PC-3 (cell line): ENCODE results near the gene MORN1. TPM values are rescaled to one million over a fixed set of nuclear protein-coding genes. Genes with fewer than 3 reads are reported as not detected.

Source experiments
- ATAC-seq: fragments of 200-7000 bp; cut with Tn5 transposase; 2 replicates; pipeline ENCODE4 v1.9.1; 2020; ENCODE audit warnings: mild to moderate bottlenecking, moderate library complexity
- BruUV-seq: library from RNA; stranded (reverse); fragments of 400-500 nt; replicated peaks from 2 replicates; lab custom pipeline; 2021; lab: Mats Ljungman, UMichigan
- CTCF ChIA-PET: fragments of 300-600 bp; sonication (Branson Sonifier 250); formaldehyde crosslinking; loops from one replicate; lab custom pipeline; 2022; ENCODE audit warnings: antibody characterized with exemption; lab: Charles Lee
- POLR2A ChIA-PET: fragments of 300-600 bp; sonication (Branson Sonifier 250); formaldehyde crosslinking; loops from one replicate; lab custom pipeline; 2022; ENCODE audit warnings: antibody characterized with exemption; ENCODE audit not compliant: unreplicated experiment; lab: Charles Lee
- DNase-seq: peaks from one replicate; pipeline ENCODE4 v3.0.0-alpha.2; 2015
- H2AFZ ChIP-seq: fragments of 300-600 bp; sonication (generic); 2 replicates; pipeline ENCODE4 v1.6.0; 2016; ENCODE audit warnings: antibody characterized with exemption, low read length
- H3F3A ChIP-seq: fragments of 300-600 bp; sonication (generic); one replicate; pipeline ENCODE4 v1.6.0; 2017; ENCODE audit warnings: antibody characterized with exemption, low read length, control low read depth, mild to moderate bottlenecking; ENCODE audit not compliant: unreplicated experiment
- H3K27ac ChIP-seq: fragments of 300-600 bp; sonication (generic); 2 replicates; pipeline ENCODE4 v1.5.1; 2016; ENCODE audit warnings: mild to moderate bottlenecking, low read length
- H3K27me3 ChIP-seq: fragments of 300-600 bp; sonication (generic); 2 replicates; pipeline ENCODE4 v1.6.1; 2016; ENCODE audit warnings: low read length, mixed read lengths
- H3K36me3 ChIP-seq: fragments of 300-600 bp; sonication (generic); 2 replicates; pipeline ENCODE4 v1.6.1; 2016; ENCODE audit warnings: low read depth, mixed run types, low read length, mixed read lengths
- H3K4me1 ChIP-seq: fragments of 300-600 bp; sonication (generic); 2 replicates; pipeline ENCODE4 v1.5.1; 2016; ENCODE audit warnings: low read length; ENCODE audit not compliant: insufficient read depth
- H3K4me2 ChIP-seq: fragments of 300-600 bp; sonication (generic); 2 replicates; pipeline ENCODE4 v1.6.0; 2016; ENCODE audit warnings: low read length
- H3K4me3 ChIP-seq: fragments of 300-600 bp; sonication (generic); 2 replicates; pipeline ENCODE4 v1.5.1; 2016; ENCODE audit warnings: mild to moderate bottlenecking, low read length, mixed read lengths
- H3K79me2 ChIP-seq: fragments of 300-600 bp; sonication (generic); 2 replicates; pipeline ENCODE4 v1.6.1; 2017; ENCODE audit warnings: low read length, mixed read lengths
- H3K9ac ChIP-seq: fragments of 300-600 bp; sonication (generic); 2 replicates; pipeline ENCODE4 v1.6.0; 2016; ENCODE audit warnings: mild to moderate bottlenecking, low read length
- H3K9me2 ChIP-seq: fragments of 300-600 bp; sonication (generic); replicated peaks from 2 replicates; pipeline ENCODE4 v1.6.1; 2016; ENCODE audit warnings: mixed run types, low read length, mixed read lengths
- H3K9me3 ChIP-seq: fragments of 300-600 bp; sonication (generic); 2 replicates; pipeline ENCODE4 v1.6.1; 2016; ENCODE audit warnings: low read length, mixed read lengths
- H4K20me1 ChIP-seq: fragments of 300-600 bp; sonication (generic); 2 replicates; pipeline ENCODE4 v1.6.1; 2016; ENCODE audit warnings: low read length, mixed read lengths
- EZH2 ChIP-seq: fragments of 300-600 bp; sonication (generic); IDR thresholded peaks from one replicate; pipeline ENCODE4 v1.6.1; 2017; ENCODE audit warnings: antibody characterized with exemption, mild to moderate bottlenecking, low read length; ENCODE audit not compliant: unreplicated experiment
- EZH2phosphoT487 ChIP-seq: fragments of 300-600 bp; sonication (generic); IDR thresholded peaks from 2 replicates; pipeline ENCODE4 v1.6.1; 2018; ENCODE audit warnings: mild to moderate bottlenecking, antibody characterized with exemption, low read length, borderline replicate concordance
- intact Hi-C: fragments of 100-400 bp; cut with micrococcal nuclease; formaldehyde crosslinking; loops from 2 replicates; pipeline ENCODE4 v1.9.0; 2023
- total RNA-seq: library from RNA; depleted of rRNA; stranded (reverse); fragments of >200 nt; gene quantifications from 2 replicates; pipeline ENCODE4 v1.2.3, GENCODE V29; 2014
- TF ChIP-seq, protein P1 (sequence below): fragments of 300-600 bp; sonication (generic); conservative IDR thresholded peaks from 2 replicates; pipeline ENCODE4 v1.5.1; 2017; ENCODE audit warnings: antibody characterized with exemption, low read depth, mild to moderate bottlenecking, low read length

MORN1 gene
- total RNA-seq, 1 experiment from 2014 or later: 11.2 TPM

DNA sequence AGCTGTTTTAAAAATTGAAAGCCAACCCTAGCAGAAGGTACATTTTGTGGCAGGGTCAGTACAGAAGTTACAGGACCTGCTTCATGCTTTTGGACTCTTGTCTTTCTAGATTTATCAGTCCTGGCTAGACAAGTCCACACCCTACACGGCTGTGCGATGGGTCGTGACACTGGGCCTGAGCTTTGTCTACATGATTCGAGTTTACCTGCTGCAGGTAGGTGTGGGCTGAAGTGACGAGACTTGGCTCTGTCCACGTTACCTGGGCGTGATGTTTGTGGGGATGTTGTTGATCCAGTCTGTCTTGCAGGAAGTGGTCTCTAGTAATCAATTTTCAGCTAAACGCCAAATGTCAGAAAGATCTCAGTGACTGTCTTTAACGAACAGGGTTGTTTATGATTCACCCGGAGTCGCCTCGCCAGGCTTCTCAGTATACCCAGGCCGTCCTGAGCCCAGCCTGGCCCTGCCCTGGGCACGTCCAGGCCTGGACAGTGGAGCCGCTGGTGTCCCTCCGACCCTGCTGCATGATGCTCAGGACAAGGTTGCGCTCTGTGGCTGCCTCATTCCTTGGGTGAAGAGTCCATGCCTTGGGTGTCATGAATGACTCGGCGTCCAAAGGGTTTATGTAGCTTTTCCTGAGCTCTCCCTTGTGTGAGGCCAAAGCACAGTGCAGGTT lies 5.8 kb upstream of the MORN1 start:
- Histone ChIP-seq H3F3A (peaks cover 5% of the 10 kb centered on the region), H3K9me2 (no peaks in the 10 kb centered on the region), H2AFZ (no peak overlapping the region), H3K4me3 (no peak overlapping the region), H3K9ac (no peak overlapping the region), H3K9me3 (no peaks in the 10 kb centered on the region), H3K27me3 (no peaks in the 10 kb centered on the region), H4K20me1 (peaks cover 16% of the 10 kb centered on the region), H3K4me1 (peaks cover 13% of the 10 kb centered on the region), H3K27ac (no peak overlapping the region), H3K4me2 (no peak overlapping the region), H3K79me2 (peaks cover 61% of the 10 kb centered on the region), H3K36me3 (peaks cover 80% of the 10 kb centered on the region)
- CTCF ChIA-PET: no interaction called here
- ATAC-seq: no peak
- no peak for DNase-seq
- POLR2A ChIA-PET: no interaction called here
- intact Hi-C loops: no loop called here
- BruUV-seq: no TSS peak
- no peak for TF ChIP-seq EZH2phosphoT487
- TF ChIP-seq, protein P1, sequence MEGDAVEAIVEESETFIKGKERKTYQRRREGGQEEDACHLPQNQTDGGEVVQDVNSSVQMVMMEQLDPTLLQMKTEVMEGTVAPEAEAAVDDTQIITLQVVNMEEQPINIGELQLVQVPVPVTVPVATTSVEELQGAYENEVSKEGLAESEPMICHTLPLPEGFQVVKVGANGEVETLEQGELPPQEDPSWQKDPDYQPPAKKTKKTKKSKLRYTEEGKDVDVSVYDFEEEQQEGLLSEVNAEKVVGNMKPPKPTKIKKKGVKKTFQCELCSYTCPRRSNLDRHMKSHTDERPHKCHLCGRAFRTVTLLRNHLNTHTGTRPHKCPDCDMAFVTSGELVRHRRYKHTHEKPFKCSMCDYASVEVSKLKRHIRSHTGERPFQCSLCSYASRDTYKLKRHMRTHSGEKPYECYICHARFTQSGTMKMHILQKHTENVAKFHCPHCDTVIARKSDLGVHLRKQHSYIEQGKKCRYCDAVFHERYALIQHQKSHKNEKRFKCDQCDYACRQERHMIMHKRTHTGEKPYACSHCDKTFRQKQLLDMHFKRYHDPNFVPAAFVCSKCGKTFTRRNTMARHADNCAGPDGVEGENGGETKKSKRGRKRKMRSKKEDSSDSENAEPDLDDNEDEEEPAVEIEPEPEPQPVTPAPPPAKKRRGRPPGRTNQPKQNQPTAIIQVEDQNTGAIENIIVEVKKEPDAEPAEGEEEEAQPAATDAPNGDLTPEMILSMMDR: no peak
- no peak for TF ChIP-seq EZH2

DNA sequence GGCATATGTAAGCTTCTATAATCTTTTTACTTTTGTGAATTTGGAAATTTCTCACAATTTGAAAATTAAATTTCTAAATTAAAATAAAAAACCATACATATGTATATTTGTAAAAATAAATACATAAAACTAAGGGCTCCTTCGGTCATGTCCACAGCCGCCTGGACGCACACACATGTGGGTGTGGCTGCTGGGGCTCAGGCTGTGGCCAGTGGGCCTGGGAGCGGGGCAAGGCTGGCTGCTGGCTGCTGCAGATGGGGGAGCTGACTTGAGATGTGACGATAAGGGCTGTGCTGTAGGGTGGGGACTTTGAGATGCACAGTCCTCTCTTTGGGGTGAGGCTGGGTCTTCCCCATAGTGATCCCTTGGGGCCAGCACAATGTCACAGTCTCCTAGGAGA lies 5.1 kb upstream of the MORN1 start:
- peaks cover 5% of the 10 kb centered on the region for H3F3A ChIP-seq
- no peaks in the 10 kb centered on the region for H3K9me2 ChIP-seq
- peaks cover 13% of the 10 kb centered on the region for H3K4me1 ChIP-seq
- H4K20me1 ChIP-seq: peaks cover 14% of the 10 kb centered on the region
- no peak overlapping the region for H3K9ac ChIP-seq
- H3K4me3 ChIP-seq: no peak overlapping the region
- DNase-seq (no peak), ATAC-seq (no peak)
- H3K27me3 ChIP-seq: no peaks in the 10 kb centered on the region
- H2AFZ ChIP-seq: no peak overlapping the region
- no peaks in the 10 kb centered on the region for H3K9me3 ChIP-seq
- H3K79me2 ChIP-seq: peaks cover 58% of the 10 kb centered on the region
- BruUV-seq: no TSS peak
- no peak overlapping the region for H3K4me2 ChIP-seq
- no peak overlapping the region for H3K27ac ChIP-seq
- ChIA-PET CTCF (no interaction called here), POLR2A (no interaction called here)
- TF ChIP-seq EZH2 (no peak), EZH2phosphoT487 (no peak)
- TF ChIP-seq, protein P1: no peak
- intact Hi-C loops: no loop called here
- peaks cover 73% of the 10 kb centered on the region for H3K36me3 ChIP-seq

DNA sequence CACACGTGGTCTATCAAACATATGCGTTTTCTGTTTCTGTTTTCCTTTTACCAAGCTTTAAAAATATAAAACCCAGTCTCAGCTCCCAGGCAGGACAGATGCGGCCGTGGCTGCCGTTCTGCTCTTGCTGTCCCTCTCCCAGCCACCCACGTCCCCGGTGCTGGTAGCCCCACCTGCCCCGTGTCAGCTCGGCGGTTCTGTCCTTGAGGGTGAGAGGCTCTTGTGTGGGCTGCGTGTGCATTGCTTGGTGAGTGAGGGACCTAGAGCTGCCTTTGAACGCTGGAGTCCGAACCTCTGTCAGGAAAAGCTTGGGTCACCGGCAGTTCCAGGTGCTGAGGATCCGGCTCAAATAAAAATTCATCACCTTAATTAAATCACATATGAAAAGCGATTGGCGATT lies 4.7 kb upstream of the MORN1 start:
- no peak for DNase-seq
- CTCF ChIA-PET: no interaction called here
- H3K4me1 ChIP-seq: peaks cover 13% of the 10 kb centered on the region
- H3K27me3 ChIP-seq: no peaks in the 10 kb centered on the region
- no peak overlapping the region for H2AFZ ChIP-seq
- H3F3A ChIP-seq: peaks cover 5% of the 10 kb centered on the region
- BruUV-seq: no TSS peak
- no peak for TF ChIP-seq EZH2
- peaks cover 59% of the 10 kb centered on the region for H3K79me2 ChIP-seq
- H3K36me3 ChIP-seq: peaks cover 73% of the 10 kb centered on the region
- H3K4me2 ChIP-seq: no peak overlapping the region
- H3K9me2 ChIP-seq: no peaks in the 10 kb centered on the region
- no peaks in the 10 kb centered on the region for H3K9me3 ChIP-seq
- H3K4me3 ChIP-seq: no peak overlapping the region
- intact Hi-C loops: no loop called here
- ATAC-seq: no peak
- H4K20me1 ChIP-seq: peaks cover 13% of the 10 kb centered on the region
- POLR2A ChIA-PET: no interaction called here
- H3K9ac ChIP-seq: no peak overlapping the region
- H3K27ac ChIP-seq: no peak overlapping the region
